GM19239 (cell line): ENCODE data around the gene ANKRD44.

Experiments
- DNase-seq: peaks from one replicate; pipeline ENCODE4 v3.0.0; 2011; ENCODE audit warnings: low spot score; ENCODE audit not compliant: insufficient read length
- FAIRE-seq: peaks from 2 replicates; lab custom pipeline; 2011; peaks lifted over from hg19 to GRCh38; lab: Jason Lieb, UNC

The ANKRD44 gene

GRCh38 chr2:197265924-197266323 lies 44.7 kb downstream of the ANKRD44 start:
- peak; percentile 68 for FAIRE-seq
- no peak for DNase-seq

GRCh38 chr2:197265036-197265435 lies 45.5 kb downstream of the ANKRD44 start:
- FAIRE-seq (peak; percentile 40), DNase-seq (no peak)

GRCh38 chr2:197264332-197264731 lies 46.2 kb downstream of the ANKRD44 start:
- no peak for DNase-seq
- FAIRE-seq = peak; percentile 26

- DNase-seq (no peak), FAIRE-seq (peak; percentile 4)
Measured at GRCh38 chr2:197263077-197263476, 47.5 kb downstream of the ANKRD44 start.

GRCh38 chr2:197261808-197262226 lies 48.8 kb downstream of the ANKRD44 start:
- peak; percentile 27 for DNase-seq
- peak; percentile 97 for FAIRE-seq

GRCh38 chr2:197259470-197259999 lies 51.0 kb downstream of the ANKRD44 start:
- no peak for DNase-seq
- peak; percentile 93 for FAIRE-seq

GRCh38 chr2:197258580-197258979 lies 52.0 kb downstream of the ANKRD44 start:
- peak; percentile 93 for FAIRE-seq

GRCh38 chr2:197256547-197257170 lies 53.9 kb downstream of the ANKRD44 start:
- no peak for DNase-seq
- FAIRE-seq = no peak

More at GRCh38 chr2:197258580-197258979, 52.0 kb downstream of the ANKRD44 start:
- no peak for DNase-seq

GRCh38 chr2:197256021-197256420 lies 54.6 kb downstream of the ANKRD44 start:
- DNase-seq (no peak), FAIRE-seq (no peak)

GRCh38 chr2:197255543-197255942 lies 55.0 kb downstream of the ANKRD44 start:
- DNase-seq = peak; percentile 58

GRCh38 chr2:197254776-197255530 lies 55.6 kb downstream of the ANKRD44 start:
- DNase-seq (no peak), FAIRE-seq (peak; percentile 70)

More at GRCh38 chr2:197255543-197255942, 55.0 kb downstream of the ANKRD44 start:
- FAIRE-seq = peak; percentile 100

- DNase-seq (no peak), FAIRE-seq (peak; percentile 23)
Measured at GRCh38 chr2:197251576-197251975, 59.0 kb downstream of the ANKRD44 start.

- no peak for DNase-seq
- FAIRE-seq = no peak
Measured at GRCh38 chr2:197251163-197251562, 59.4 kb downstream of the ANKRD44 start.

GRCh38 chr2:197250084-197250397 lies 60.5 kb downstream of the ANKRD44 start:
- DNase-seq (no peak), FAIRE-seq (peak; percentile 8)

GRCh38 chr2:197249381-197250083 lies 61.0 kb downstream of the ANKRD44 start:
- FAIRE-seq = peak; percentile 37
- no peak for DNase-seq

- DNase-seq (no peak), FAIRE-seq (peak; percentile 94)
Measured at GRCh38 chr2:197248623-197249022, 62.0 kb downstream of the ANKRD44 start.

- FAIRE-seq (no peak), DNase-seq (no peak)
Measured at GRCh38 chr2:197248001-197248401, 62.6 kb downstream of the ANKRD44 start.

- FAIRE-seq (peak; percentile 28), DNase-seq (no peak)
Measured at GRCh38 chr2:197247083-197247482, 63.5 kb downstream of the ANKRD44 start.

GRCh38 chr2:197245829-197246804 lies 64.5 kb downstream of the ANKRD44 start:
- FAIRE-seq = no peak
- no peak for DNase-seq

GRCh38 chr2:197244349-197244748 lies 66.2 kb downstream of the ANKRD44 start:
- no peak for DNase-seq
- no peak for FAIRE-seq
